Testis (tissue), 2 donors: Measurements from ENCODE around the gene GJA5.

Experiments
- CTCF ChIP-seq, 3 experiments: fragments of 450-650 bp in 2 of 3; fragments of 200-600 bp in 1 of 3; sonication (generic) in 1 of 3; IDR thresholded peaks; one replicate each; pipeline ENCODE4 v1.5.1; 2016 to 2019; ENCODE audit warnings: antibody characterized with exemption in 3 of 3, mild to moderate bottlenecking in 2 of 3, moderate library complexity in 1 of 3
- POLR2A ChIP-seq: fragments of 450-650 bp; IDR thresholded peaks from one replicate; pipeline ENCODE4 v1.6.1; 2017; ENCODE audit warnings: antibody characterized with exemption, mild to moderate bottlenecking, moderate library complexity

DNA sequence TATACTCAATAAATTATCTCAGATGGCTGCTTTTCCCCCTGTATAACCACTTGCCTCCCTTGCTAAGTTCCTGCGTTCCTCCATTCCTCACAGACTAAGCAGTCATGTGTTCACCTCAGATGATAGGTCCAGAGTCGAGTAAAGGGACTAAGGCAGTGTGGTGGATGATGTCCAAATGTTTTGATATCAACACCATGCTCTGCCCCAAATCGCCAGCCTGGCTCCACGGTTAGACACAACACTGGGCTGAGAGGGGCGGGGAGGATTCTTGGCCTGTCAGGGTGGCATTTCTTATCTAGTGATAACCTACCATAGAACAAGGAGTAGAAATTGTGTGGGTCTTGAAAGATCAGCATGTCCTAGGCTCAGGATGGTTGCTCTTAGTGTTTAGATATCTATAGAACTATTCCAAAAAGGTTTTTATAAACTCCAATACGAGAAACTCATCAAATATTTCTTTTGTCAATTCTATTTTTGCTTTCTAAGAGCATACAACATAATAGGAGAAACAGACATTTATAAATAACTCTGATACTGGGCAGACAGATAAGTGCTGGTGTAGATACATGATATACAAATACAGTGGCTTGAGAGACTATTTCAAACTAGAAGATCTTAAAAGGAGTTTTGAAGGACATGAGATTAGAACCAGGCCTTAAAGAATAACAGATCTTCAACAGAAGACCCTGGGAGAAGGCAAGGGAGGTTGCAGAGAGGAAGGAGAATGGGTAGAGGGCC lies 21.5 kb downstream of the GJA5 start:
- TF ChIP-seq CTCF (IDR thresholded peaks at IDR 0.05) (no peak), POLR2A (no peak)
